ENCODE measurements around the gene BCAR1.
"Not testable (repeated sequence)": the region's sequence is repeated elsewhere in the genome, so short reads cannot be mapped to it uniquely, and the experiment has no call there.

Gene BCAR1, protein sequence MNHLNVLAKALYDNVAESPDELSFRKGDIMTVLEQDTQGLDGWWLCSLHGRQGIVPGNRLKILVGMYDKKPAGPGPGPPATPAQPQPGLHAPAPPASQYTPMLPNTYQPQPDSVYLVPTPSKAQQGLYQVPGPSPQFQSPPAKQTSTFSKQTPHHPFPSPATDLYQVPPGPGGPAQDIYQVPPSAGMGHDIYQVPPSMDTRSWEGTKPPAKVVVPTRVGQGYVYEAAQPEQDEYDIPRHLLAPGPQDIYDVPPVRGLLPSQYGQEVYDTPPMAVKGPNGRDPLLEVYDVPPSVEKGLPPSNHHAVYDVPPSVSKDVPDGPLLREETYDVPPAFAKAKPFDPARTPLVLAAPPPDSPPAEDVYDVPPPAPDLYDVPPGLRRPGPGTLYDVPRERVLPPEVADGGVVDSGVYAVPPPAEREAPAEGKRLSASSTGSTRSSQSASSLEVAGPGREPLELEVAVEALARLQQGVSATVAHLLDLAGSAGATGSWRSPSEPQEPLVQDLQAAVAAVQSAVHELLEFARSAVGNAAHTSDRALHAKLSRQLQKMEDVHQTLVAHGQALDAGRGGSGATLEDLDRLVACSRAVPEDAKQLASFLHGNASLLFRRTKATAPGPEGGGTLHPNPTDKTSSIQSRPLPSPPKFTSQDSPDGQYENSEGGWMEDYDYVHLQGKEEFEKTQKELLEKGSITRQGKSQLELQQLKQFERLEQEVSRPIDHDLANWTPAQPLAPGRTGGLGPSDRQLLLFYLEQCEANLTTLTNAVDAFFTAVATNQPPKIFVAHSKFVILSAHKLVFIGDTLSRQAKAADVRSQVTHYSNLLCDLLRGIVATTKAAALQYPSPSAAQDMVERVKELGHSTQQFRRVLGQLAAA

DNA sequence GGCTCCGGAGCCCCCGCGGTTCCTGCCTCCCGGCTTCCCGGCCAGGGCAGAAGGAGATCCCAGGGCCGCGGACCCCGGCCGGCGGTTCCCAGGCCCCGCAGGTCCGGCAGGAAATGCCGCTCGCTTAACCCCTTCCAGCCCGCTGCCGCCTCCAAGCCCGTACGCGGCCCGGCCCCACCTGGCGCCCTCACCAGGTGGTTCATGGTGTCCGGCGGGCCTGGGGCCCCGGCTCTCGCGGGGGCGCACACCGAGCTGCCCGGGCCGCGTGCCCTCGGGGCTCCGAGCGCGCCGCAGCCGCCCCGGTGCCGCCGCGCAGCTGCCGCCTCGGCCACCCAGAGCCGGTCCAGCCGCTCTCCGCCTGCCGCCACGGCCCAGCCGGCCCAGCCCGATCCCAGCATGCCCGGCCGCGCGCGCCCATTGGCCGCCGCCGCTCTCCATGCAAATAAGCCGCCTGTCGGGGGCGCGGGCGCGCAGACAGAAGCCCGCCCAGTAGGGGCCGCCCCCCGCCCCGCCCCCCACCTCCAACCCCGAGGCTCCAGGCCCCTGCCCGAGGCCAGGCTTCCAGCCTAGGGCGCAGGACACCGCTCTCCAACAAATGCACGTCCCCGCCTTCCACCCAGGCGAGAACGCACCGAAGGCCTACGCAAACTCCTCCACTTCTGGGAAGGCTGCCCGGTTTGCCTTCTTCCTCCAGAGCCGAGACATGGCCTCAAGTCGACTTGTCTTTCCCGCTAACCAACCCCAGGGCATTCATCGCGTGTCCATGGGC, at the start of gene BCAR1:
Gene BCAR1 (minus strand): TSS at position 345 of the 769 bp plus-strand sequence. CDS start 142 bp downstream, at position 203.
- DNase-seq, result peak; percentile 65 to 87

DNA sequence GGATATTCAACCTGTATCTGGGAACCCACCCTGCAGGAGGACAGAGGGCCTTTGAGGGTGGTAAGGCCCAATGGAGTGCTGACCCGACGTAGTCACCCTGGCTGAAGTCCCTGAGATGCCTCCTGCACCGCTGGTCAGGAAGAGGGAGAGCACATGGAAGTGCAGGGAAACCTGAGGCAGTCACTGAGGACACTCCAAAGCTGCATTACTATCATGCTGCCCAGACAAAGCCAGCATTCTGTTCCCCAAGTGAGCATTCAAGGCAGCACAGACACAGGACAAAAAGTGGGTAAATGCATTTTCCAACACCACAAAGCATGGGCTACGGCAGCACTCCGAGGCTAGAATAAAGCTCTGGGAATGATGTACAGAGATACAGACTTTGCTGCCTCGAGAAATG, 46.8 kb upstream of the BCAR1 start:
- DNase-seq, result no peak

DNA sequence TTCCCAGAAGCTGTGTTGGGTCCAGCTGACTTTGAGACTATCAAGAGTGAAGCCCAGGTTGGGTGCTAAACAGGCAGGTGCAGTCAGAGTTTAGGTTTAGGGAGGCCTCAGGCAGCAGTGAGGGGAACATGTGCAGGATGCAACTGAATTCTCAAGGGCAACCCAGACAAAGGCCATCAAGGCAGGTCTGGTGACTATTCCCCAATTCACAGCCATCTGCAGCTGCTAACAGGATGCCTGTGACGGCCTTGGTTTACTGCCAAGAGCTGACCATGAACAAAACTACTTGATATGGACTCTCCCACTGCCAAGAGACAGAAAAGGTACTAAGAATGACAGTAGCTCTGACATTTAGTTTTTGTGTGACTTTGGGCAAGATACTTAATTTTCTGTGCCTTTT, 45.2 kb upstream of the BCAR1 start:
- peak; percentile 40 to 76 for DNase-seq

DNA sequence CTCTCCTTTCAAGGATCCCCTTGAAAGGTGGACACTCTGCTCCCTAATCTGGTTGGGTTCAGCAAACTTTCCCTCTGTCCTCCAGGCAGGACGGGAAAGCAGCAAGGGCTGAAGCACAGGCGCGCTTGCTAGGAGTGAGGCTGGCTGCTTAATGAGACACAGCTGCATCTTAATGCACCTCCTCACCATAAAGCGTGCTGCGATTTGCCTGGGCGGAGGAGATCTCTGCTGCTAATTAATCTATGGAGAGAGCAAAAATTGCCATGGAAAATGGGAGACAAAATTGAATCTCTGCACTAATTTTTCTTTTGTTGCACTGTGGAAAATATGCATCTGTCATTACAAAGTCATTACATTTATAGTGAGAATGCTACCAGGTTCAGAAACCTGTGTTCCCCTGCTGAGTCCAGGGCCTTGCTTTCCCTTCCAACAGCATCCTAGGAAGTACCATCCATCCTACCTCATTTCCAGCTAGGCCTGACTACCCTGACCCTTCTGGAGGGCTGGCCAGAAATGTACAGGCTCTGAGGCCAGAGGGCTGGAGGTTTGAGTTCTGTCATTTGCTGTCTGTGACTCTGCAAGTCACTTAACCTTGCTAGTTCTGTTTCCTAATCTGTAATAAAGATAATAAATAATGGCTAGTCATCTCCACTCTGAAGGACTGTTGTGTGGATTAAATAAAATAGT, 43.5 kb upstream of the BCAR1 start:
- DNase-seq, result no peak

DNA sequence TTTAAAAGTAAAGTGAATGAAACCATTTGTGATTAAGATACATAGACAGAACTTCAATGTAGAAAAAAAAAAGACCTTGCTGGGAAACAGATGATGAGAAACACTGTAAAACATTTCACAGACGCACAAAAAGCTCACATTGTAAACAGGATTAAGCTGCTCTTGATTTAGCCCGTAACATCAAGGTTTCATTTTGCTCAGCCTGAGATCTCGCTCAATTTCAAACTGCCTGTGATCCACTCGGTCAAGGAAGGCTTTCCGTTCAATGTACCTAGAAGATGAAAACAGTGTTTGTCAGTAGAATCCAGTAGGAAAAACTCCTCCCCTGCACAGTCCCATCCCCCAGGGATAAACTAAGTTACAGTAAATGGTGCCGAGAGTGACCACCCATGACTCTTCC, 42.3 kb upstream of the BCAR1 start:
- DNase-seq, result no peak

DNA sequence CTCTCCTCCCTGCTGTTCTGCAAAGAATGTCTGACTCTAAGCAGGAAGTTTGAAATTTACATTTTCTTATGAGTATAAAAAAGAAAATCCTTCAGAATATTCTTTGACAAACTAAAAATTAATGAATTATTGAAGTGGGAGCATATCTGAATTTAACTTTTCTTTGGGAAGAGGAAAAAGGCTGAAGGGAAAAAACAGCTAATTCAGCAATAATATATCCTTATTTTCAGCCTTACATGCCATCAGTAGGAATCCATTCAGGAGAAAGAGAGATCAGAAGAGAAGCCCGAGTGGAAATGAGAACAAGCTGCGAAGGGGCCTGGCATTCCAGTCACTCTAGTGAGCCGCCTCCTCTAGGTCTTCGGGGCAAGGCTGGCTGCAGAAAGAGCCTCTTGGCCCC, 41.7 kb upstream of the BCAR1 start:
- DNase-seq, result no peak

DNA sequence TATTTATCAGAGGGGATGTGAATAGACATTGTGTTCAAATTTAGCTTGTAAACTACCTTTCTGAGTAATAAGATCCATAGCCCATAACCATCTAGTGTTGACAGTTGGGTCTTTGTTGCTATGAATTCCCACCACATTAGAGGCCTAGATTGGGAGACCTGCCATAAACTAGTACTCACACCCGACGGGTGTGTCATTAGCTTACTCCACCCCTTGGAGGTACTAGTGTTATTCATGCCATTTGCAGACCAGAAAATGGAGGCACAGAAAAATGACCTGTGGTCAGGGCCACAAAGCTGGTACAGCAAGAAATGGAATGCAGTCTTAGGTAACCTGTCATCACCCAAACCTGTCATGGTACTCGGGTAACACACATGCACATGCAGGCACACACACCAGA, 41.3 kb upstream of the BCAR1 start:
- DNase-seq, result no peak

DNA sequence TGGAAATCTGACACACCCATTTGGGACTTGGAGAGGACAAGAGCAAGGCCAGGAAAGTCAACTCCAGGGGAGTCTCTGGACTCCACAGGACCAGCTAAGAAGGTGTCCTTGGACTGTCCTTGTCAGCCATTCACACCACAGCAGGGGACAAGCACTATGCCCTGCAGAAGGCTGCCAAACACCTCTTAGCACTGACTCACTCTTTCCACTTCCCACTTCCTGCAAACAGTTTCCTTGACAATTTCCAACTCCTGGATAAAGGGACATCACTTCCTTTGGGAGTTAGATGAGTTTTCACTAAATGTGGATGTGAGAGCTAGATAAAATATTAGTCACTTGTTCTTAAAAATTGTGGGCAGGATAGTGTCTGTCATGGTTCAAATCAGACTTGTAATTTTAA, 37.8 kb upstream of the BCAR1 start:
- DNase-seq, result no peak

DNA sequence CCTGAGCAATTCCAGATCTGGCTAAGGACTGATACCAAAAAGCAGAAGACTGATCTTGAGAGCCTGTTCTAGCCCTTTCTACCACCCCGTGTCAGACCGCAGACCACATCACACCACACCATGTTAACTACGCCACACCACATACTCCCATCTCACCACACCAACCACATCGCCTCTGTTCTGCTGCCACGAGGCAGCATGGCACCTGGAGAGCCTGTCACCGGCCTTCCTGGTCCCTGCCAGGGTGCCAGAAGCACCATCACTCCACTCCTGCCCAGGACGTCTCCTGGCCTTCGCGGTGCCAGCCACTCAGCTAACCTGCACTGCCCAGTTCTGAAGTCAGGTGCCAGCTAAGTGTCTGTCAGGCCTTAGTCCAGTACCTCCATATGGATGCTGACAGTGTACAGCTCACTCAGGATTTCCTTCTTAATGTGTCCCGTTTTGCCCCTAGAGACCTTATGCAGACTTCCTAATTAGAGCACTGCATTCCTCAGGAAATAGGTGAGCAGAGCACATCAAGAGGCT, 37.2 kb upstream of the BCAR1 start:
- no peak for DNase-seq

DNA sequence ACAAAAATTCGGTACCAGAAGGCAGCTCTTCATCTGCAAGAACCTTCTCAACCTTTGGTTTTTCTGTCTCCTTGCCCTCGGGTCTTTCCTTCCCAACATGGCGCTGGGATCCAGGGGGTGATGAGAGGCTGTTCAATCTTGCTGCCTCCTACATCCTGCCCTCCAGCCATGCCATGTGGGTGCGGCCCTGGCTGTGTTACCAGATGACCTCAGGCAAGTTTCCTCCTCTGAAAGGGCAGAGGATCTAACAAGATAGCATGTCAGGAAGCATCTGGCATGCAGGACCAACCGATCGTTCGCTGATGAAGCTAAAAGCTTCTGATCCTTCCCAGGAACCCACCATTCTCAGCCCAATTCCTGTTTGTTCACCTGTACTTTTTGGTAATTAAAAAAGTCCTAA, 36.8 kb upstream of the BCAR1 start:
- no peak for DNase-seq

DNA sequence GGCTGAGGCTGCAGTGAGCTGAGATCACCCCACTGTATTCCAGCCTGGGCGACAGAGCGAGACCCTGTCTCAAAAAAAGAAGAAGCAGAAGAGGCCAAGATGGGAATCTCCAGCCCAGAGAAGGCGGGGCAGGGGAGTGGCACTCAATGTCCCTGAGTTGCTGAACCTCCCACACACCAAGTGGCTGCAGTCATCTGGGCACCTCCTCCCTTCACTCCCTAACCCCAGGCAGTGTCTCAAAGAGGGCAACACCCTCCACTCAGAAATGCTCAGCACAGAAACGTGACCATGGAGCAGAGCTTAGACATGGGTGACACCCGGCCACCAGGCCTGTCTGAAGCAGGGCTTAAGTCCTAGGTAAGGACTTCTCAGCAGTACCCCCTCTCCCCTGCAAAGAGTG, 36.3 kb upstream of the BCAR1 start:
- DNase-seq, result no peak

DNA sequence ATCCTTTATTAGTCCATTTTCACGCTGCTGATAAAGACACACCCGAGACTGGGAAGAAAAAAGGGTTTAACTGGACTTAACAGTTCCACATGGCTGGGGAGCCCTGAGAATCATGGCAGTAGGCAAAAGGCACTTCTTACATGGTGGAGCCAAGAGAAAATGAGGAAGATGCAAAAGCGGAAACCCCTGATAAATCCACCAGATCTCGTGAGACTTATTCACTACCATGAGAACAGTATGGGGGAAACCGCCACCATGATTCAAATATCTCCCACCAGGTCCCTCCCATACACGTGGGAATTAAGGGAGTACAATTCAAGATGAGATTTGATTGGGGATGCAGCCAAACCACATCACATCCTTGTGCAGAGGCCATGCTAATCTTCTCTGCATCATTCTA, 35.0 kb upstream of the BCAR1 start:
- no peak for DNase-seq

DNA sequence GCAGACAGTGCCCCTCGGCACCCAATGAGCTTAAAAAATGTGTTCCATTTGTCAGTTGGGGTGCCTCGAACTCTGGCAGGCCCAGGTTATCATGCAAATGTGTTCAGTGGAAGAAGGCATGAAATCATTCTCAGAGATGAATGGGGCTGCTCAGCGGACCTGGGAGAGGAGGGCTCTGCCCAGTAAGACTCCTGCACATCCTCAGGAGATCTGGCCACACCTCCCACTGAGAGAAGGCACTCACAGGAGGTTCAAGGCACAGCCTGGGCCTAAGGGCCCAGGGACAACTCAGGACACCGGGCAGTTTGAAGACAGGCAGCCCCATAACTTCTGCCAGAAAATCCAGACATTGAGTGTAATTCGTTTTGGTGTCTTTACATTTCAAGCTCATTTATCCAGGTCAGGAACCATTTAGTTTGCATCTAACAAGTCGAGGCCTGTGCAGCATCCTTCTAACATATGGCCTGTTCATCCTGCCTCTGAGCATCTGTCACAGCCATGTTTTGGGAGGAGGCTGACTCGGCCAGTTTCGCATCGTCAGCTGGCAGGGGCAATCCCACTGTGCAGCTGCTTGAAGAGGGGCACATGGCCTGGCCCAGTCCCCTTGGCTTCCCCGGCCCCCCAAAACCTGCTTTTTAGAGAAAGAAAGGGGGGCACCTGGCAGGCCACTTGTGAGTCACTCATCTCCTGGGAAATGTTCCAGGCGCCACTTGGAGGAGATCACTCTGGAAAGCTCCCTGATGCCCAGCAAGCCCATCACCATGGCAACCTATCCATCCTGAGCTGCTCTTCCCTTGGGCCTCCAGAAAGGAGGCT, 31.2 kb upstream of the BCAR1 start:
- DNase-seq, result no peak

DNA sequence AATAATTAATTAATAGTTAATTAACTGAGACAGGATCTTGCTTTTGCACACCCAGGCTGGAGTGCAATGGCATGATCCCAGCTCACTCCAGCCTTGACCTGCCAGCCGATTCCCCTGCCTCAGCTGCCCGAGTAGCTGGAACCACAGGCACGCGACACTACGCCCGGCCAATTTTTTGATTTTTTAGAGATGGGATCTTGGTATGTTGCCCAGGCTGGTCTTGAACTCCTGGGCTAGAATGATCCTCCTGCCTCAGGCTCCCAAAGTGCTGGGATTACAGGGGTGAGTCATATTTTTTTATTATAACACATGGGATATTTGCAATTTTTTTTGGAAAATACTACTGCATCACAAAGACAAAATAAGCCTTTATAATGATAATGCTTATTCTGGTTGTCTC, 30.4 kb upstream of the BCAR1 start:
- no peak for DNase-seq

DNA sequence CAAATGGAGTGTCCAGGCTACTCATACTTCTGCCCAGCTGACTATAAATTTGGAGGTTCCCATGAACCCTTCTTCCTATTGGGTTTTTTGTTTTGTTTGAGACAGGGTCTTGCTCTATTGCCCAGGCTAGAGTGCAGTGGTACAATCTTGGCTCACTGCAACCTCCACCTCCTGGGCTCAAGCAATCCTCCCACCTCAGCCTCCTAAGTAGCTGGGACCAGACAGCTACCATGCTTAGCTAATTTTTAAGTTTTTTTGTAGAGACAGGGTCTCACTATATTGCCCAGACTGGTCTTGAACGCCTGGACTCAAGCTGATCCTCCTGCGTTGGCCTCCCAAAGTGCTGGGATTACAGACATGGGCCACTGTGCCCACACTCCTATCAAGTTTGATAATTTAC, 29.6 kb upstream of the BCAR1 start:
- not testable (repeated sequence) for DNase-seq

DNA sequence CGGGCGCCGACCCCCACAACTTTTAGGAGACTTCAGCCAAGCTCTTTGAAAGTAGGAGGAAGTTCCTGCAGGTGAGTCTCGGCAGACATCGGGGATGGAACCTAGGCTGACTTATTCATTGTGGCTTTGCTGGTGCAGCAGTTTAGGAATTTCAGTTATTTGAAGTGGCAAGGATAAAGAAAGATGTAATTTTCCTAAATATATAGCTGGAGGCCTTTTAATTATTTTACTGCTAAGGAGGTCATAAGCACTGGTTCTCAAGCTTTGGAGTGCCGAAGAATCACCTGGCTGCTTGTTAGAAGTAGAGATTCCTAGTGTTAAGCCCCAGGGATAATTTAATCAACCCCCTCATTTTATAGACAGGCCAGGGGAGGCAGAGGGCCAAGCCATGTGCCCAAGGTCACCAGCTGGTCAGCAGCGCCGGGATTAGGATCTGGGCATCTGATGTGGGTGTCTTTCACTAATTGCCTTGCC, 28.9 kb upstream of the BCAR1 start:
- DNase-seq, result no peak

DNA sequence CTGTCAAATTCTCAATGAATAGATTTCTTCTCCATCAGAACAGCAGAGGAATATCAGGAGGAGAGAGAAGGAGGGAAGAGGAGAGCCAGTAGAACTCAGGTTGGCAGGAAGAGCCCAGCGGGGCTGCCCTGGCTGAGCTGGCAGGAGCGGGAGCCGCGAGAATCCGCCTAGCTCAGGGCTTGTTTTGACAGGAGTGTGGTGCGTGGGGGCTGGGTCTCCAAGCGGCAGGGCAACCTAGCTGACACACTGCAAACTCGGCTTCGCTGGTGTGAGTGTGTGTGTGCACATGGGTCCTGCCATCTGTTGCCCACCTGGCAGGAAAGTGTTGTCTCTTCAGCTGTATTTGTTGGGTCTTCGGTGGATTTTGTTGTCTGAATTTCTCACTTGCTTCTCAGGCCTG, 27.9 kb upstream of the BCAR1 start:
- peak; percentile 54 to 73 for DNase-seq

DNA sequence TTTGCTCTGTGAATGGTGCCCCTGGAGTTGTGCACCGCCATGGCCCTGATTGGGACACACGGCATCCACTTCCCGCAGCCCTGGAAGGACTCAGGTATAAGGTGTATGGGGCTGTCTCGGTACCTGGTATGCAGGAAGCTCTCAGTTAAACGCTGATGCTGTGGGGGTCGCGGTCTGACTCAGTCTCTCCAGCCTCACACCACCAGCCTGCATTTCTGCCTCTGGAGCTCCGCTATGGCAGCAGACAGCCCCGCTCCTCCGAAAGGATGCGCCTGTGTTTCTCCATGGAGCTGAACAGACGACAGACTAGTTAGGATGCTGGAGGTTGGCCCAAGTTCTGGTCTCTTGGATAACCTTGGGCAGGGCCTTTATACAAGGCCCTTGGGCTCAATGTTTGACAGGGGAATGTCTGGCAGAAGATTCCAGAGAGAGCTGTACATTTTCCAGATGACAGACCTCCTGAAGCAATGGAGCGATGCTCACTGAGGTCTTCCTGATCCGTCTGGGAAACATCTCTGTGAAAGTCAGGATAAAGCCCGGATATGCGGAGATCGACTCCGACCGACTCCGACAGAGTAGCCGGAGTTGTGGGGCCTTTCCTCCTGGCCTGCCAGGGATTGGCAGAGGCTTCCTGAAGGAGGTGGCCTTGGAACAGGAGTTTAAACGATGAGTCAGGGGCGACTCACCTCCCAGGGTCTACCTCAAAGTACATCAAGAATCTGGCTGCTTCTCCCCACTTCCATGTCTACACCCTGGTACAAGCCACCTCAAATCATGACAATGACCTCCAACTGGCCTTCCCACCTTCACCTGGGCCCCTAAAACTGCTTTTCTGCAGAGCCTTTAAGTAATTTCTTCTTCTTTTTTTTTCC, 21.9 kb upstream of the BCAR1 start:
- no peak for DNase-seq

DNA sequence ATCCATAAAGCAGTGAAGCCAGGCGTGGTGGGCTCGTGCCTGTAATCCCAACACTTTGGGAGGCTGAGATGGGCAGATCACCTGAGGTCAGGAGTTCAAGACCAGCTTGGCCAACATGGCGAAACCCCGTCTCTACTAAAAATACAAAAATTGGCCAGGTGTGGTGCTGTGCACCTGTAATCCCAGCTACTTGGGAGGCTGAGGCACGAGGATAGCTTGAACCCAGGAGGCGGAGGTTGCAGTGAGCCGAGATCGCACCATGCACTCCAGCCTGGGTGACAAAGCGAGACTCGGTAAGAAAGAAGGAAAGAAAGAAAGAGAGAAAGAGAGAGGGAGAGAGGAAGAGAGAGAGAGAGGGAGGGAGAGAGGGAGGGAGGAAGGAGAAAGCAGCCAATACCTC, 21.2 kb upstream of the BCAR1 start:
- DNase-seq, result not testable (repeated sequence)

DNA sequence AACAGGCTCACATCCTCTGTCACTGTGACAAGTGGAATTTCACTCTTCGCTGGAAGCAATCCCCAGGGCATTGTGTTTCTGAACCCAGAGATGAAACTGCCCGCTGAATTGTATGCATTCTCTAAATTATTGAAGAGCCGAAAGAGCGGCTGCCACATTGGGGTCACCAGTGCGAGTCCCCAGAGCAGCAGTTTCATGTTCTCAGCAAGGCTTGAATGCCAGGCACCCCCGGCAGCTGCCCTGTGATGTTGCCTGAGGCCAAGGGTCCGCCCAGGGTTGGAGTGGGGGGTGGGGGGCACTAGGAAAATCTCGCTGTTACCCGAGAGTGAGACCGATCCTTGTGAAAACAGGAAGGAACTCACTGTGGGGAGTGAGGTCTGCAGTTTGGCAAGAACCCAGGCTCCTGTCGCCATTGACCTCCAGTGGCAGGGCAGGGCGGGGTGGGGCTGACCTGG, 20.7 kb upstream of the BCAR1 start:
- DNase-seq, result no peak

Data from SHP77 (cell line).